ENCODE data around the gene PROS1.
A peak's percentile ranks its signal among the peaks of the same experiment; 100 is the strongest.
"Not testable (repeated sequence)": the region's sequence is repeated elsewhere in the genome, so short reads cannot be mapped to it uniquely, and the experiment has no call there.

The PROS1 gene

GRCh38 chr3:93991631-93992030, 17.9 kb upstream of the PROS1 start:
- no peaks in the 10 kb centered on the region for H3K9me3 ChIP-seq
- in situ Hi-C loops (cut with MboI; ENCODE audit: low sequenced_read_pairs): no loop called here
- H3K4me3 ChIP-seq: no peak overlapping the region
- peaks cover 12% of the 10 kb centered on the region for H3K4me1 ChIP-seq
- DNase-seq (ENCODE audit: low spot score in 2 of 2): no peak
- H3K27me3 ChIP-seq (ENCODE audit: low read depth): no peaks in the 10 kb centered on the region
- H3K36me3 ChIP-seq (replicated peaks): no peaks in the 10 kb centered on the region

DNA sequence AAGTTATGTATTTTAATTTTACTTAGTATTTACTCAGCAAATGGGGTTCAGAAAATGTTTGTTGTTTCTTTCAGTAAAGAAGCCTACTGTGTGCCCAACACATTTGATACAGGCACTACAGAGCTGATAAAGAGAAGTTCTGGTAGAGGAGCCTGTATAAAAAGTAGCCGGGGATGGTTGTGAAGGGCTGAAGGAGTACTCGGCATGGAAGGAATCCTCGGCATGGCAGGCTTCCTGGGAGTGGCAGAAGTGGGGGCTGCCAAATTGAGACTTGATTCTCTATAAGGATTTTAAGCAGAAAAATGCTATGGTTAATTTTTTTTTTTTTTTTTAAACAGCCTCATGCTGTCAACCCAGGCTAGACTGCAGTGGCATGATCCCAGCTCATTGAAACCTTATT, 15.5 kb upstream of the PROS1 start:
- Histone ChIP-seq H3K4me1 (peaks cover 15% of the 10 kb centered on the region), H3K9me3 (no peaks in the 10 kb centered on the region), H3K4me3 (no peak overlapping the region), H3K27me3 (ENCODE audit: low read depth) (no peaks in the 10 kb centered on the region), H3K36me3 (replicated peaks) (no peaks in the 10 kb centered on the region)
- in situ Hi-C loops (cut with MboI; ENCODE audit: low sequenced_read_pairs): no loop called here
- no peak for DNase-seq (ENCODE audit: low spot score in 2 of 2)

DNA sequence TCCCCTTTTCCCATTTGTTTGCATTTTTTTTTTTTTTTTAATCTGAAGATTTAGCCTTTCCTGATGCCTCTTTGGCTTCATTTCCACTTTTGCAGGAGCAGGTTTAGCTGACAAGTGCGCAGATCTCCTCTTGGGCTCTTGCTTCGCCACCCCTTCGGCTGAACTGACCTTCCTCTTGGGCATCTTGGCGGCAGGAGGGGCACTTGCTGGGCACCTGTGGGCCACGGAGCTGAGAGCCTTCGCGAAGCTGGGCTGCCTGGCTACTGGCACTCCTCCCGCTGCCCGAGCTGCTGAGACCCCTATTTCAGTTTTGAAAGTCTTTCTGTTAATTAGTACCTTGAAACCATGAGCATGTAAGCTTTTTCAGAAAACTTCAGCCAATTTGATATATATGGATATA, 15.1 kb upstream of the PROS1 start:
- Histone ChIP-seq H3K27me3 (ENCODE audit: low read depth) (no peaks in the 10 kb centered on the region), H3K36me3 (replicated peaks) (no peaks in the 10 kb centered on the region), H3K9me3 (no peaks in the 10 kb centered on the region), H3K4me3 (no peak overlapping the region), H3K4me1 (peaks cover 15% of the 10 kb centered on the region)
- no peak for DNase-seq (ENCODE audit: low spot score in 2 of 2)
- in situ Hi-C loops (cut with MboI; ENCODE audit: low sequenced_read_pairs): no loop called here

DNA sequence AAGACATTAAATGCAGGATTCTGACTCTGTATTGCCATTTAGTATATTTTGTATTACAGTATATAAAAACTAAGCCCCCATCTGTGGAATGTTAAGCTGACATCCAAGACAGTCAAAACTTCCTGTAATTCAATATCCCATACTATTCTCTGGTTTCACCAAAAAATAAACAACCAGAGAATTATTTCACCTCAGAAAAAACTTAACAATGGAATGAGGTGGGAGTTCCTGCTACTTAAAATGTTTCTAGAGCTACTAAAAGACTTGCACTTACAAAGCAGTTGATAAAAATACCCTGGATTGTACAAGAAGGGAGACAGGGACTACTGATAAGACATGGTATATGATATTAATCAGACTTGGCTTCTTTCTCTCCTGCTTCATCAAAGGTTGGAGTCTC, 14.6 kb upstream of the PROS1 start:
- DNase-seq (ENCODE audit: low spot score in 2 of 2): peak in 1 of 2 experiments; percentile 54
- Histone ChIP-seq H3K4me1 (peaks cover 15% of the 10 kb centered on the region), H3K4me3 (no peak overlapping the region), H3K27me3 (ENCODE audit: low read depth) (no peaks in the 10 kb centered on the region), H3K9me3 (no peaks in the 10 kb centered on the region), H3K36me3 (replicated peaks) (no peaks in the 10 kb centered on the region)
- in situ Hi-C loops (cut with MboI; ENCODE audit: low sequenced_read_pairs): no loop called here

DNA sequence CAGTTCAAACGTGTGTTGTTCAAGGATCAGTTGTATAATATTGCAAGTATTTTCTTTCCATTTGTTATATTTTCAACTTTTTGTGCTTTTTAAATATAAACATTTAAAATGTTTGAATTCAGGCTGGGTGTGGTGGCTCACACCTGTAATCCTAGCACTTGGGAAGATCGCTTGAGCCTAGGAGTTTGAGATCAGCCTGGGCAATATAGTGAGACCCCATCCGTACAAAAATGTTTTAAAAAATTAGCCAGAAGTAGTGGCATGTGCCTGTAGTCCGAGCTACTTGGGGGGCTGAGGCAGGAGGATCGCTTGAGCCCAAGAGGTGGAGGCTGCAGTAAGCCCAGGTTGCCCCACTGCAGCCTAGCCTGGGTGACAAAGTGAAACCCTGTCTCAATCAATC, 10.9 kb upstream of the PROS1 start:
- H3K9me3 ChIP-seq: no peaks in the 10 kb centered on the region
- H3K36me3 ChIP-seq (replicated peaks): no peaks in the 10 kb centered on the region
- no peaks in the 10 kb centered on the region for H3K27me3 ChIP-seq (ENCODE audit: low read depth)
- peaks cover 17% of the 10 kb centered on the region for H3K4me1 ChIP-seq
- H3K4me3 ChIP-seq: no peak overlapping the region
- no peak for DNase-seq (ENCODE audit: low spot score in 2 of 2)
- in situ Hi-C loops (cut with MboI; ENCODE audit: low sequenced_read_pairs): no loop called here

DNA sequence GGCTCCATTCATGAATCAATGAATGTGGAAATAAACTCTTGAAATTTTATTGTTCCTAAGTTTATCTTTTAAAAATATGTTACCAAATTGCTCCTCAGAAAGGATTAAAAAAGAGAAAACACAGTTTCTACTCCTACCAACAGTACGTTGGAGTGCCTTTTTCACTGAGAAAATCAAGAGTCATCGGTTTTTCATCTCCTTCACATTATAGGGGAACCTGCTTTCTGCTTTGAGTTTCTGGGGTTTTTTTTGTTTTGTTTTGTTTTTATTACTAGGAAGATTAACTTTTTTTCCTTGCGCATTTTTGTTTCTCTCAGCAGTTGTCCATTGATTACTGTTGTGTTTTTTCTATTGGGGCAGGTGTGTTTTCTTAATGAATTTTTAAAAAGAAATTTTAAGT, 9.7 kb upstream of the PROS1 start:
- H3K36me3 ChIP-seq (replicated peaks): no peaks in the 10 kb centered on the region
- DNase-seq (ENCODE audit: low spot score in 2 of 2): no peak
- H3K4me3 ChIP-seq: no peak overlapping the region

GRCh38 chr3:93981649-93982048, 8.0 kb upstream of the PROS1 start:
- Histone ChIP-seq H3K9me3 (no peaks in the 10 kb centered on the region), H3K27me3 (ENCODE audit: low read depth) (no peaks in the 10 kb centered on the region), H3K4me1 (peaks cover 7% of the 10 kb centered on the region; the same call in 1 of the 2 replicates), H3K36me3 (replicated peaks) (no peaks in the 10 kb centered on the region), H3K4me3 (no peak overlapping the region)
- in situ Hi-C loops (cut with MboI; ENCODE audit: low sequenced_read_pairs): no loop called here
- DNase-seq (ENCODE audit: low spot score in 2 of 2): no peak

More for the DNA sequence above, 9.7 kb upstream of the PROS1 start:
- peaks cover 15% of the 10 kb centered on the region for H3K4me1 ChIP-seq
- in situ Hi-C loops (cut with MboI; ENCODE audit: low sequenced_read_pairs): no loop called here
- no peaks in the 10 kb centered on the region for H3K27me3 ChIP-seq (ENCODE audit: low read depth)
- H3K9me3 ChIP-seq: no peaks in the 10 kb centered on the region

- in situ Hi-C loops (cut with MboI; ENCODE audit: low sequenced_read_pairs): no loop called here
- no peaks in the 10 kb centered on the region for H3K9me3 ChIP-seq
Observed at GRCh38 chr3:93979850-93980676, 6.4 kb upstream of the PROS1 start, which contains the start of gene ARL13B. Gene ARL13B (plus strand): TSS chr3:93980155. CDS start chr3:93980424, 269 bp downstream.

DNA sequence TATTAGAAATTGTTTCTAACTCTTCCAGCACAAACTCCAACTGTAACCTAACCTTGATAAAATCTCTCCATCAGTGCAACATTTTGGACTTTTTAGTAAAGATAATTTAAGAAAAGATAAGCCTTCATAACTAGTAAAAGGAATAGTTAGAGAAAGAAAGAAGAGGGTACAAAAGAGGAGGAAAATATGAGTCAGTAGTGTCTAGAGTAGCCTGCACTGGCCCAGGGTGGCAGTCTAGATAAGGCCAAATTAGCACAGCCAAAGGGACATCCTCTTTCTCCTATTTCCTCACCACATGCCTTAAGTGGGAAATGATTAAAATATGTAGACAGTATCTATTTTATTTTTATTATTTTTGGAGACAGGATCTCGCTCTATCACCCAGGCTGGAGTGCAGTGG, 3.7 kb downstream of the PROS1 start:
- Histone ChIP-seq H3K9me3 (no peaks in the 10 kb centered on the region), H3K4me3 (no peak overlapping the region), H3K4me1 (peaks cover 6% of the 10 kb centered on the region; the same call in 1 of the 2 replicates), H3K36me3 (replicated peaks) (no peaks in the 10 kb centered on the region), H3K27me3 (ENCODE audit: low read depth) (no peaks in the 10 kb centered on the region)
- in situ Hi-C loops (cut with MboI; ENCODE audit: low sequenced_read_pairs): no loop called here
- no peak for DNase-seq (ENCODE audit: low spot score in 2 of 2)

More at GRCh38 chr3:93979850-93980676, 6.4 kb upstream of the PROS1 start, which contains the start of gene ARL13B:
- DNase-seq (ENCODE audit: low spot score in 2 of 2): peak; percentile 97 to 98
- Histone ChIP-seq H3K27me3 (ENCODE audit: low read depth) (no peaks in the 10 kb centered on the region), H3K36me3 (replicated peaks) (no peaks in the 10 kb centered on the region), H3K4me3 (peak within 1 kb of the TSS; percentile 84), H3K4me1 (peaks cover 4% of the 10 kb centered on the region; the same call in 1 of the 2 replicates)

- Histone ChIP-seq H3K36me3 (replicated peaks) (no peaks in the 10 kb centered on the region), H3K27me3 (ENCODE audit: low read depth) (no peaks in the 10 kb centered on the region), H3K9me3 (no peaks in the 10 kb centered on the region), H3K4me1 (peaks cover 6% of the 10 kb centered on the region; the same call in 1 of the 2 replicates), H3K4me3 (no peak overlapping the region)
- DNase-seq (ENCODE audit: low spot score in 2 of 2): no peak
- in situ Hi-C loops (cut with MboI; ENCODE audit: low sequenced_read_pairs): no loop called here
Observed at GRCh38 chr3:93969443-93969842, 4.3 kb downstream of the PROS1 start.

- H3K9me3 ChIP-seq; H3K4me1 ChIP-seq; H3K4me3 ChIP-seq; in situ Hi-C loops (cut with MboI; ENCODE audit: low sequenced_read_pairs); DNase-seq (ENCODE audit: low spot score in 2 of 2); H3K36me3 ChIP-seq (replicated peaks); H3K27me3 ChIP-seq (ENCODE audit: low read depth): not testable (repeated sequence)
Observed at GRCh38 chr3:93965106-93965505, 8.6 kb downstream of the PROS1 start.

DNA sequence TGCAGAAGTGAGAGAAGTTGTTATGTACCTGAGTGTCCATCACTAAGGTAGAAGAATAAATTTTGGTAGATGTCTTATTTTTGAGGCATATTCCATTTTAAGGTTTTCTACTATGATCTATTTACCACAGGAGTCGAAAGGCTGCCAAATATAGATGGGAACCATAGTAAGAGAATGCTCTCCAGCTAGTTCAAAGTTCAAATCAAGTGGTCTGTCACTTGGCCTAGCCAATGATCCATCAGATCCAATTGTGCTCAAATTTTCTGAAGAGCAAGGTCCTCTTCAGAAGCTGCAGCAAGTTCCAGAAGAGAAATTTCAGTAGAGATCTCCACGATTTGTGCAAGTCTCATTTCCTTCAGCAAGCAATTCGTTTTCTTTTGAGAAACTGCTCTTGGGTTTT, 10.9 kb downstream of the PROS1 start:
- Histone ChIP-seq H3K36me3 (replicated peaks) (no peaks in the 10 kb centered on the region), H3K4me1 (no peaks in the 10 kb centered on the region), H3K4me3 (no peak overlapping the region), H3K27me3 (ENCODE audit: low read depth) (no peaks in the 10 kb centered on the region), H3K9me3 (no peaks in the 10 kb centered on the region)
- in situ Hi-C loops (cut with MboI; ENCODE audit: low sequenced_read_pairs): no loop called here
- DNase-seq (ENCODE audit: low spot score in 2 of 2): no peak

- Histone ChIP-seq H3K4me1 (no peaks in the 10 kb centered on the region), H3K36me3 (replicated peaks) (no peaks in the 10 kb centered on the region), H3K9me3 (no peaks in the 10 kb centered on the region), H3K27me3 (ENCODE audit: low read depth) (no peaks in the 10 kb centered on the region), H3K4me3 (no peak overlapping the region)
- no peak for DNase-seq (ENCODE audit: low spot score in 2 of 2)
- in situ Hi-C loops (cut with MboI; ENCODE audit: low sequenced_read_pairs): no loop called here
Observed at GRCh38 chr3:93961489-93961888, 12.2 kb downstream of the PROS1 start.

DNA sequence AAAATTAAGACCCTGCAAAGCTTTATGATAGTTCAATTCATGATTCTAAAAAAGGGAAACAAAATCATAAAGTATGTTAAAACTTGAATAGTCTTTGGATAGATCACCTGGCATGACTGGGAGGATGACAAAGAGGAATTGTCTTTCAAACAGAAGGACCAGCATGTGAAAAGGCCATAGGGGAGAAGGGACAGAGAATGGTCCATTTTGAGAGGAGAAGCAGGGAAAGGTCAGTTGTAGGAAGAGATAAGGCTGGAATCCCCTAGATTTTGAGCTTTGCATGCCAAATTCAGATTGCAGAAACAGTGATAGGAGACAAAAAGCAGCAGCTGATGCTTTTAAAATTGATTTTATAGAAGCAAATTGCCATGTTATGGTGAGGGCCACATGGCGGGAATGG, 12.7 kb downstream of the PROS1 start:
- Histone ChIP-seq H3K4me1 (no peaks in the 10 kb centered on the region), H3K4me3 (no peak overlapping the region), H3K36me3 (replicated peaks) (no peaks in the 10 kb centered on the region), H3K9me3 (no peaks in the 10 kb centered on the region), H3K27me3 (ENCODE audit: low read depth) (no peaks in the 10 kb centered on the region)
- no peak for DNase-seq (ENCODE audit: low spot score in 2 of 2)
- in situ Hi-C loops (cut with MboI; ENCODE audit: low sequenced_read_pairs): no loop called here
